Stimulated activated CD4-positive, alpha-beta T cell treated with anti-CD3 and anti-CD28 coated beads, Interleukin-1b, Interleukin-23, amount 100 ng/mL, for 1 hour (primary cell): ENCODE results near the gene LGMN.

Experiments used
- DNase-seq, 2 donors: peaks; one replicate each; pipeline ENCODE4 v3.0.0-alpha.2; 2020; ENCODE audit warnings: low read depth in 2 of 2

Gene LGMN

DNA sequence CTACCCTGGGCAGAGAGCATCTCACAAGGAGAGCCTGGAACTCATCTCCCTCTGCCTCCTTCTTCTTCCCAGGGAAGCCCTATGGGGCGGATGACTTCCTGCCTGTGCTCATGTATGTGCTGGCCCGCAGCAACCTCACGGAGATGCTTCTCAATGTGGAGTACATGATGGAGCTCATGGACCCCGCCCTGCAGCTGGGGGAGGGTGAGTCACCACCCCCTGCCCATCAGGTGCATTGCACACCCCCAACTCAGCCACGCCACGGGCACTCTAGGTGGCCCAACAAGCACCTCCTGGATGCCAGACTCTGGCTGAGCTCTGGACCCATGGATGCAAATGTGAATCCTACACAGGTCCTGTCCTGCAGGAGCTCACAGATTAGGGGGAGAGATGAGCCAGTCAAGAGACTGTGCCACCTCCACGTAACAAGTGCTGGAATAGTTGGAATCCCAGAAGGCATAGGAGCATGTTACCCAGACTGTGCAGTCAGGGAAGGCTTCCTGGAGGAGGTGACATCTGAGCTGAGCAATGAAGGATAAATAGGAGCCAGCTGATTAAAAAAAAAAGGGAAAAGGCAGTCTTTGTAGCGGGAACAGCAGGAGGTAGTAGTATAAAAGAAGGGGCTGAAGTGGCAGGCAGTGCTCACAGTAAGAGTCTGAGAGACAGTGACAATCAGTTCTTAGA, 71.9 kb downstream of the LGMN start:
- DNase-seq = no peak

DNA sequence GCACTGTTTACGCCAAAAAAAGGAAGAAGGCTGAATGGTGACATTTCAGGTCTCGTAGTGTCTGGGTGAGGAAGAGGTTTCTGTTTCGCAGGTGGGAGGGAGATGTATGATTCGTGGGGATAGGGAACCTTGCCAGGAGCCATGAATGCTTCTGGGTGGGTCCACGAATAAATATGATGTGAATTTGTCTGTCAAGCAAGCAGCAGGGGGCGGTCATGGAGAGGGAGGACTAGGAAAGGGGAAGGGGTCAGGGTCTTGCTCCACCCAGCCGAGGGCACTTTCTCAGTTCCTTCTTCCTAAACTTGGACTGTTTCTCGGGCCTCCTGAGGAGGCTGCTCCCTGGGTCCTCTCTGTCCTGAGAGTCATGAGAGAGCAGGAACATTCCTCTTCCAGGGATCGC, 72.5 kb downstream of the LGMN start:
- DNase-seq = no peak

DNA sequence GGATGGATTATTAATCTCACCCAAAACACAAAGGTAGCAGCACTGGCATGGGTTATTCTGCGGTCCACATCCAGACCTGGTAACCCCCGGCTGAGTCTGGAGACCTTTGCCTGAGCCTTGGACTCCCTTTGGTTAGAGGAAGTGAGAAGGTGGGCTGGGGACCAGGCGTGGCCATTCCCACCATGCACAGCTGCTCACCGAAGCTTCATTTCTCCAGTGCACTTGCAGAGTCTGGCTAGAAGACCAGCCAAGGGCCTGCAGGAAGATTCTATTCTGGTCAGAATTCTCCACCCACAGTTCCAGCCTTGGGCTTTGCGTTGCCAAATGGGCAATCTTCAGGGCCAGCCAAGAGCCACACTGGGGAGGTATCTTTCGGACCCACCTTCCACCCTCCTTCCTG, 73.0 kb downstream of the LGMN start:
- DNase-seq = no peak

DNA sequence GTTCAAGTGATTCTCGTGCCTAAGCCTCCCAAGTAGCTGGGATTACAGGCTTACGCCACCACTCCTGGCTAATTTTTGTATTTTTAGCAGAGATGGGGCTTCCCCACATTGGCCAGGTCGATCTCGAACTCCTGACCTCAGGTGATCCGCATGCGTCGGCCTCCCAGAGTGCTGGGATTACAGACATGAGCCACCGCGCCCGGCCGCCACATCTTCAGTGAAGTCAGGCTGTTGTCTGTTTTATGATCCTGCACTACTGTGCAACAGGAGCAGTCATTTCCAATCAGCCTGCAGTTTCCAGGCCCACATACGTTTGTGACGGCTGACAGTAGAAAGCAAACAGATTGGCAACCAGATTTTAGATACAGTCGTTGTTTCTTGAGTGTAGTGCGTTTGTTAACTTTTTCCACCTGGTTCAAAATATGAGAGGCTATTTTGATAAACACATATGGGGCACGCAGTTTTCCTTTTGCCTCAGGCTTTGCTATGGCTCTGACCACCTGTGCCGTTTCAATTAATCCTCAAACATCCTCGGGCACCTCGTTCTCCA, 74.8 kb downstream of the LGMN start:
- DNase-seq = no peak

- no peak for DNase-seq
These were observed 77.6 kb downstream of the LGMN start for GRCh38 chr14:92670643-92671366.

GRCh38 chr14:92670160-92670559, 78.3 kb downstream of the LGMN start:
- DNase-seq = no peak

GRCh38 chr14:92668276-92668973, 80.0 kb downstream of the LGMN start:
- DNase-seq = no peak

GRCh38 chr14:92666251-92666650, 82.2 kb downstream of the LGMN start:
- no peak for DNase-seq

DNA sequence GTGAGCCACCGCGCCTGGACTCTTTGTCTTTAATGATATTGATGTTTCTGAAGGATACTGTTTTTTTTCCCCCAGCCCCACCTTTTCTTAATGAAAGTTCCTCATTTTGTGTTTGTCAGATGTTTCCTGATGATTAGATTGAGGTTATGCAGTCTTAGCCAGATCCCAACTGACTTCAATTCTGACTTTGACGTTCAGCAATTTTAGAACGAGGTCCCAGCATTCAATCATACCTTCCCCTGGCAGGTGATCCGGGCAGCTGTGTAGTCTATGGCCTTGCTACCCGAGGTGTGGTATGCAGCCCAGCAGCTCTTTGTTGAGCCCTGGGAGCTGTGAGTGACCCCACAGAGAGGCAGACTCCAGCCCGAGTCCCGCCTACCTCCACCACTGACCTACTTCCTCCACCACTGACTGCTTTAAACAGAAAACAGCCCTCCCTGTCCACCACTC, 82.7 kb downstream of the LGMN start:
- DNase-seq = no peak

DNA sequence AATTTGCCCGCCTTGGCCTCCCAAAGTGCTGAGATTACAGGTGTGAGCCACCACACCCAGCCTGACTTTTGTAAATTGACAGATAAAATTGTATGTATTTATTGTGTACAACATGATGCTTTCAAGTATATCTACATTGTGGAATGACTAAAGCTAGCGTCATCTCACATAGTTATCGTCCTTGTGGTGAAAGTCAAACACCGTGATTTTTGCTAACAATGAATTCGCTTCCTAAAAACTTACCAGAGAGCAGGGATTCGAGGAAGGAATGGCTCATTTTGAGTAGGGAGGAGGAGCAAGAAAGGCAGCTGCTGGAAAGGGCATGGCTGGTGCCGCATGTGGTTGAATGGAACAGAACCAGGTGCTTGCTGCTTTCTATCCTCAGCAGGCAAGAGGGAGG, 85.4 kb downstream of the LGMN start:
- DNase-seq = no peak

DNA sequence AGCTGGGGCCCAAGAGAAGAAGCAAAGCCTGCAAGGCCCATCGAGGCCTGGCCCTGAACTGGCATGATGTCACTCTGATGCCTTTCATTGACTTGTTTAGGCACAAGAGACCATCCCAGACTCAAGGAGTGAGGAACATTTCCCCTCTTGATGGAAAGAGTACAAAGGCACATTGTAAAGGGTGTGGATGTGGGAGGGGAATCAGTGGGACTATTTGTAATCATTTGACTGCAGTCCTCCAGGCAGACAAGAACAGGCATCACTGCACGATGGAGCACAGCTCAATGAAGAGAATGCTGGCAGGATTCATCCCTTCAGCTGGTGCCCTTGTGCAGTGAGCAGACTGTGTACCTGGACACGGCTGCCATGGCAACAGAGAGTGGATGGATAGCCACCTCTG, 87.9 kb downstream of the LGMN start:
- DNase-seq = no peak

- no peak for DNase-seq
These were observed 88.5 kb downstream of the LGMN start for GRCh38 chr14:92659765-92660561.

DNA sequence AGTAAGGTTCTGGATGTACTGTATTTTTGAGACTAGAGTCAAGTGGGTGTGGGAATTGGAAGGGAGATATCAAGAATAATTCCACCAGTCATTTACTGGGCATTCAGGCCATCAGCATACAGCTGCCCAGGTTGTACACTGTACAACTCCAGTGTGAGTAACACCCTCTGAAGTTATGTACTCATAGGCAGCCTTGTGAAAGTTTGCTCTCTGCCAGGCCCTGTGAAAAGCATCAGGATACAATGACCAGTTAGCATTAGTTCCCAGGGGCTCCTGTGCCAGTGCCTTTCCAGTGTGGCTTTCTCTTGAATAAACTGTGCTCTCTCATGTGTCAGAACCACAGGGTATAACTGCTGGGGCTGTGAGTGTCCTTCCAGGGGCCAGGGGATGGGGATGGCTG, 89.7 kb downstream of the LGMN start:
- DNase-seq = no peak

- DNase-seq = no peak
These were observed 90.3 kb downstream of the LGMN start for GRCh38 chr14:92658160-92658559.

DNA sequence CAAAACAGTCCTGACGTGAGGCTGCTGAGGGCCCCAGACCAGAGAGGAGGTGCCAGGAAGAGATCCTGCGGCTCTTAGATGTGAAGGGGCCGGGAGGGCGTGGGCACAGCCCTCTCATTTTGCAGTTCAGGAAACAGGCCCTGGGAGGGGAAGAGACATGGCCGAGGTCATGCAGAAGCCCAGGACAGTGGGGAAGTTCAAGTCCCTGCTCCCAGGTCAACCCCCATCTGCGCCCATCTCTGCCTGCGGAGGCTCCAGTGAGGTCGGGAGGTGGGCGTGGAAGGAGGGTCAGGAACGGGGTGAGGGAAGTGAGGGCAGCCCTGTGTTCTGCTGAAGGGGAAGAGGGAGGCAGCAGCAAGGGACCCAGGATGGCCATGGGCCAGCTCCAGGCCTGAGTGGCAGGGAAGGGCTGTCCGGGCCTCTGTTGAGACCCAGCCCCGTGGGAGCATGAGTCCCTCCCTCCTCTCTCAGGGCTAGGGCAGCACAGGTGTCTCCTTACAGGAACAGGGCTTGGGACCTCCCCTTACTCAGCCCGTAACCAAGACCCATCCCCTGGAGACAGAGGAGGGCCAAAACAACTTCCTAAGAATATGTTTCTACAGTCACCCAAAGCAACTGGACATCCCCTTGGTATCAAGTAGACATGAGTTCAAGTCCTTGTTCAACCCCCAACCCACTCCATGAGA, 90.8 kb downstream of the LGMN start:
- DNase-seq = no peak

GRCh38 chr14:92656306-92657081, 91.9 kb downstream of the LGMN start:
- no peak for DNase-seq

- DNase-seq = no peak
These were observed 92.8 kb downstream of the LGMN start for GRCh38 chr14:92655419-92656201.

- DNase-seq = no peak
These were observed 94.1 kb downstream of the LGMN start for GRCh38 chr14:92654239-92654901.
